Right atrium auricular region (tissue), 2 donors: ENCODE results near the gene SMG6. TPM values are rescaled to one million over a fixed set of nuclear protein-coding genes. Genes with fewer than 3 reads are reported as not detected.
"Not testable (repeated sequence)": the region's sequence is repeated elsewhere in the genome, so short reads cannot be mapped to it uniquely, and the experiment has no call there.

ENCODE experiments used
- DNase-seq: peaks from one replicate; pipeline ENCODE4 v3.0.0-alpha.2; 2019; ENCODE audit warnings: low spot score
- H3K27ac ChIP-seq, 2 donors: fragments of 200-600 bp; sonication (generic); 1 replicate in 1 of 2; 2 replicates in 1 of 2; pipeline ENCODE4 v1.5.1; 2016 to 2019
- H3K27me3 ChIP-seq, 2 donors: fragments of 200-600 bp; sonication (generic); one replicate each; pipeline versions ENCODE4 v1.5.1 to v1.6.0; 2017 to 2019
- H3K36me3 ChIP-seq: fragments of 200-600 bp; sonication (generic); one replicate; pipeline ENCODE4 v1.5.1; 2016
- H3K4me1 ChIP-seq, 2 donors: fragments of 200-600 bp; sonication (generic); one replicate each; pipeline versions ENCODE4 v1.5.1 to v1.6.0; 2017 to 2019
- H3K4me3 ChIP-seq, 2 donors: fragments of 200-600 bp; sonication (generic); 1 replicate in 1 of 2; 2 replicates in 1 of 2; pipeline ENCODE4 v1.5.1; 2017 to 2019; ENCODE audit warnings: mild to moderate bottlenecking in 1 of 2, moderate library complexity in 1 of 2
- H3K9me3 ChIP-seq, 2 donors: fragments of 200-600 bp; sonication (generic); one replicate each; pipeline ENCODE4 v1.5.1; 2019
- total RNA-seq, 2 donors: library from RNA; depleted of rRNA; stranded (reverse); fragments of >200 nt; gene quantifications; one replicate each; pipeline ENCODE4 v1.1.0, GENCODE V29; 2016
- TF ChIP-seq, protein P1 (sequence below), 2 donors: fragments of 200-600 bp; sonication (generic); IDR thresholded peaks; one replicate each; pipeline ENCODE4 v1.5.1; 2019; ENCODE audit warnings: antibody characterized with exemption in 2 of 2

Gene SMG6
- total RNA-seq, 2 donors from 2014 or later, result 18.2 to 29.3 TPM

- H3K27ac ChIP-seq, result no peak overlapping the region
- H3K27me3 ChIP-seq, result no peaks in the 10 kb centered on the region
- peaks cover 0 to 14% of the 10 kb centered on the region in 2 donors for H3K4me1 ChIP-seq
- H3K9me3 ChIP-seq, result no peaks in the 10 kb centered on the region
- TF ChIP-seq, protein P1, sequence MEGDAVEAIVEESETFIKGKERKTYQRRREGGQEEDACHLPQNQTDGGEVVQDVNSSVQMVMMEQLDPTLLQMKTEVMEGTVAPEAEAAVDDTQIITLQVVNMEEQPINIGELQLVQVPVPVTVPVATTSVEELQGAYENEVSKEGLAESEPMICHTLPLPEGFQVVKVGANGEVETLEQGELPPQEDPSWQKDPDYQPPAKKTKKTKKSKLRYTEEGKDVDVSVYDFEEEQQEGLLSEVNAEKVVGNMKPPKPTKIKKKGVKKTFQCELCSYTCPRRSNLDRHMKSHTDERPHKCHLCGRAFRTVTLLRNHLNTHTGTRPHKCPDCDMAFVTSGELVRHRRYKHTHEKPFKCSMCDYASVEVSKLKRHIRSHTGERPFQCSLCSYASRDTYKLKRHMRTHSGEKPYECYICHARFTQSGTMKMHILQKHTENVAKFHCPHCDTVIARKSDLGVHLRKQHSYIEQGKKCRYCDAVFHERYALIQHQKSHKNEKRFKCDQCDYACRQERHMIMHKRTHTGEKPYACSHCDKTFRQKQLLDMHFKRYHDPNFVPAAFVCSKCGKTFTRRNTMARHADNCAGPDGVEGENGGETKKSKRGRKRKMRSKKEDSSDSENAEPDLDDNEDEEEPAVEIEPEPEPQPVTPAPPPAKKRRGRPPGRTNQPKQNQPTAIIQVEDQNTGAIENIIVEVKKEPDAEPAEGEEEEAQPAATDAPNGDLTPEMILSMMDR (IDR thresholded peaks at IDR 0.05), result no peak
- no peak for DNase-seq
- H3K4me3 ChIP-seq, result no peak overlapping the region
- no peaks in the 10 kb centered on the region for H3K36me3 ChIP-seq
Measured at GRCh38 chr17:2018716-2019510, 284.7 kb downstream of the SMG6 start.

DNA sequence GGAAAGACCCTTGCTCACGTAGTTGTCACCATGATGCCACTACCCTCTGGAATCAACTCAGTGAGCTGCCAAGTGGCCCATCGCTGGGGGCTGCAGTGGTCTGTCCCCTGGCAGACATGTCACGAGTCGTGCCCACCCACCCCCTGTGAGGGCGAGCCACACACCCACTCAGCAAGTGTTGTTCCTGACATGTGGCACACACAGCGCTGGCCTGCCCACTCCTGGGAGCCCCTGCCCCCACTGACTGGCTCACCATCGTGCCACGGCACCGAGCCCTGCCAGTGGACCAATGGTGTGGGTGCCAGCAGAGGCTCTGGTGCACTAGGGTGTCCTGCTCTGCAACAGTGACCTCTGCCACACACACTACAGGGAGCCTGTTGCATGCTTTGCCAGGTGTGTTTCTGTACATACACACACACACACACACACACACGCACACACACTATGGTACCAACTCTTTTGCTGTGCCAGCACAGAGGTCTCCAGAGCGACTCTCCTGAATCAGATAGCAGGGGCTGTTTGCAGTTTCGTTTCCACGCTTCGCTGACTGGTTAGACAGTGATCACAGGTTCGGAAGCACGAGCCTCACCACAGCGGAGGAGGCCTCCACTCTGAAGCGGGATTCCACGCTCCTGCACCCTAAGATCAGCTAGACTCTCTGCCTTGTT lies 286.2 kb downstream of the SMG6 start:
- Histone ChIP-seq H3K4me1 (peaks cover 0 to 7% of the 10 kb centered on the region in 2 donors), H3K9me3 (no peaks in the 10 kb centered on the region), H3K36me3 (no peaks in the 10 kb centered on the region), H3K27ac (no peak overlapping the region), H3K27me3 (no peaks in the 10 kb centered on the region), H3K4me3 (no peak overlapping the region)
- TF ChIP-seq, protein P1 (IDR thresholded peaks at IDR 0.05), result no peak
- no peak for DNase-seq

GRCh38 chr17:2016494-2016893 lies 287.1 kb downstream of the SMG6 start:
- H3K27me3 ChIP-seq, result no peaks in the 10 kb centered on the region
- no peak overlapping the region for H3K27ac ChIP-seq
- DNase-seq, result no peak
- H3K36me3 ChIP-seq, result no peaks in the 10 kb centered on the region
- TF ChIP-seq, protein P1 (IDR thresholded peaks at IDR 0.05), result no peak
- H3K4me3 ChIP-seq, result no peak overlapping the region
- no peaks in the 10 kb centered on the region for H3K9me3 ChIP-seq
- H3K4me1 ChIP-seq, result peaks cover 0 to 15% of the 10 kb centered on the region in 2 donors

DNA sequence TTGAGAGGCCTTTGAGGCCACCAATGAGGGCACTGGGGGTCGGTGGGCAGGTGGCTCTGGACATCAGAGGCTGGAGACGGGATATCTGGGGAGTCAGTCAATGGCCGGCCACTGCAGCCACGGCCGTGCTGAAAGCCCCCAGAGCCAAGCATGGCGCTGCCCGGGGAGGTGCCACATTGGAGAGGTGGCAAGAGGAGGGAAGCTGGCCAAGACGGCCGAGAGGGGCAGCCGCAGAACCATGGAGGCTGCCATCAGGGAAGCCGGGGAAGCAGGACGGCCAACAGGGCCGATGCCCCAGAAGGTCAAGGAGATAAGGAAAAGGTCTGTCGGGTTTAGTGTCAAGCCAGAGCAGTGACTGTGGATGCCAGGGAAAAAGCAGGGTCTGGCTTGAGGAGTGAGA lies 288.3 kb downstream of the SMG6 start:
- H3K36me3 ChIP-seq, result no peaks in the 10 kb centered on the region
- H3K9me3 ChIP-seq, result no peaks in the 10 kb centered on the region
- TF ChIP-seq, protein P1 (IDR thresholded peaks at IDR 0.05), result no peak
- no peak overlapping the region for H3K27ac ChIP-seq
- H3K27me3 ChIP-seq, result no peaks in the 10 kb centered on the region
- H3K4me1 ChIP-seq, result peaks cover 0 to 20% of the 10 kb centered on the region in 2 donors
- no peak overlapping the region for H3K4me3 ChIP-seq
- DNase-seq, result no peak

GRCh38 chr17:2013994-2014317 lies 289.6 kb downstream of the SMG6 start:
- no peak overlapping the region for H3K27ac ChIP-seq
- no peak for DNase-seq
- no peaks in the 10 kb centered on the region for H3K9me3 ChIP-seq
- TF ChIP-seq, protein P1 (IDR thresholded peaks at IDR 0.05), result no peak
- H3K4me3 ChIP-seq, result no peak overlapping the region
- H3K27me3 ChIP-seq, result no peaks in the 10 kb centered on the region
- H3K4me1 ChIP-seq, result peaks cover 0 to 20% of the 10 kb centered on the region in 2 donors
- H3K36me3 ChIP-seq, result no peaks in the 10 kb centered on the region

GRCh38 chr17:2013220-2013993 lies 290.2 kb downstream of the SMG6 start:
- not testable (repeated sequence) for H3K27me3 ChIP-seq, H3K27ac ChIP-seq
- H3K4me1 ChIP-seq, result peaks cover 0 to 20% of the 10 kb centered on the region in 2 donors

More at GRCh38 chr17:2013220-2013993, 290.2 kb downstream of the SMG6 start:
- H3K4me3 ChIP-seq, H3K36me3 ChIP-seq, H3K9me3 ChIP-seq, DNase-seq: not testable (repeated sequence)
